GM23338 (cell line): Measurements from ENCODE around the gene SERPINA1. TPM values are rescaled to one million over a fixed set of nuclear protein-coding genes. Genes with fewer than 3 reads are reported as not detected.

Experiments used
- ATAC-seq: fragments of 200-7000 bp; cut with Tn5 transposase; 3 replicates; pipeline ENCODE4 v1.9.1; 2020
- DNase-seq: peaks from one replicate; pipeline ENCODE4 v3.0.0-alpha.2; 2015; ENCODE audit warnings: low spot score
- H2AFZ ChIP-seq: fragments of 200-600 bp; sonication (generic); 2 replicates; pipeline ENCODE4 v1.8.0; 2016; ENCODE audit warnings: antibody characterized with exemption, mild to moderate bottlenecking, moderate library complexity
- H3F3A ChIP-seq: fragments of 200-600 bp; sonication (generic); replicated peaks from 2 replicates; pipeline ENCODE4 v1.8.0; 2017; ENCODE audit warnings: antibody characterized with exemption, mixed run types, low read depth
- H3K27ac ChIP-seq: fragments of 200-600 bp; sonication (generic); 2 replicates; pipeline ENCODE4 v1.6.1; 2016; ENCODE audit warnings: low read depth
- H3K27me3 ChIP-seq: fragments of 200-600 bp; sonication (generic); 2 replicates; pipeline ENCODE4 v1.8.0; 2016; ENCODE audit warnings: mild to moderate bottlenecking, mixed run types, moderate library complexity; ENCODE audit not compliant: insufficient read depth
- H3K36me3 ChIP-seq: fragments of 200-600 bp; sonication (generic); 2 replicates; pipeline ENCODE4 v1.8.0; 2016; ENCODE audit warnings: mild to moderate bottlenecking; ENCODE audit not compliant: insufficient read depth
- H3K4me1 ChIP-seq: fragments of 200-600 bp; sonication (generic); 2 replicates; pipeline ENCODE4 v1.8.0; 2016; ENCODE audit warnings: mild to moderate bottlenecking, moderate library complexity; ENCODE audit not compliant: insufficient read depth
- H3K4me2 ChIP-seq: fragments of 200-600 bp; sonication (generic); 2 replicates; pipeline ENCODE4 v1.7.1; 2017; ENCODE audit warnings: mixed run types
- H3K4me3 ChIP-seq: fragments of 200-600 bp; sonication (generic); 2 replicates; pipeline ENCODE4 v1.6.1; 2016; ENCODE audit warnings: mixed run types
- H3K79me2 ChIP-seq: fragments of 200-600 bp; sonication (generic); replicated peaks from 2 replicates; pipeline ENCODE4 v1.8.0; 2017; ENCODE audit warnings: mild to moderate bottlenecking; ENCODE audit not compliant: insufficient read depth
- H3K9me2 ChIP-seq: fragments of 200-600 bp; sonication (generic); 2 replicates; pipeline ENCODE4 v1.8.0; 2017; ENCODE audit not compliant: insufficient read depth
- H4K20me1 ChIP-seq: fragments of 200-600 bp; sonication (generic); replicated peaks from 2 replicates; pipeline ENCODE4 v1.8.0; 2017; ENCODE audit warnings: mild to moderate bottlenecking; ENCODE audit not compliant: insufficient read depth
- H3K27ac Mint-ChIP-seq: 2 replicates; pipeline ENCODE4 v1.8.0; 2020; ENCODE audit warnings: inconsistent platforms, mild to moderate bottlenecking, moderate library complexity, mixed read lengths
- H3K27me3 Mint-ChIP-seq: 3 replicates; pipeline ENCODE4 v1.8.0; 2022; ENCODE audit warnings: low read depth, mild to moderate bottlenecking, moderate library complexity, mixed read lengths, inconsistent platforms; ENCODE audit not compliant: insufficient read depth, poor library complexity
- H3K36me3 Mint-ChIP-seq: 3 replicates; pipeline ENCODE4 v1.8.0; 2021; ENCODE audit warnings: low read depth, mild to moderate bottlenecking, inconsistent platforms, moderate library complexity, mixed read lengths
- H3K4me1 Mint-ChIP-seq: 3 replicates; pipeline ENCODE4 v1.8.0; 2020; ENCODE audit warnings: mild to moderate bottlenecking, inconsistent platforms, mixed read lengths
- H3K4me3 Mint-ChIP-seq: 3 replicates; pipeline ENCODE4 v1.8.0; 2021; ENCODE audit warnings: moderate library complexity, mild to moderate bottlenecking, inconsistent platforms, mixed read lengths
- H3K9me3 Mint-ChIP-seq: 3 replicates; pipeline ENCODE4 v1.8.0; 2020; ENCODE audit warnings: moderate library complexity, mild to moderate bottlenecking, inconsistent platforms, mixed read lengths
- CREB1 ChIP-seq: fragments of 250-450 bp; sonication (Bioruptor Pico); IDR thresholded peaks from 2 replicates; pipeline ENCODE4 v1.5.0; 2020; ENCODE audit warnings: low read depth, mild to moderate bottlenecking, moderate library complexity
- EZH2 ChIP-seq: fragments of 200-600 bp; sonication (generic); IDR thresholded peaks from one replicate; pipeline ENCODE4 v1.8.0; 2017; ENCODE audit warnings: antibody characterized with exemption, mild to moderate bottlenecking, low read depth; ENCODE audit not compliant: unreplicated experiment
- EZH2phosphoT487 ChIP-seq: fragments of 200-600 bp; sonication (generic); IDR thresholded peaks from one replicate; pipeline ENCODE4 v1.8.1; 2018; ENCODE audit warnings: antibody characterized with exemption; ENCODE audit not compliant: unreplicated experiment
- JUNB ChIP-seq: IDR thresholded peaks from one replicate; pipeline ENCODE4 v1.6.1; 2016; ENCODE audit warnings: antibody characterized with exemption; ENCODE audit not compliant: unreplicated experiment
- NANOG ChIP-seq: IDR thresholded peaks from 2 replicates; pipeline ENCODE4 v1.6.1; 2016; ENCODE audit warnings: antibody characterized with exemption, borderline replicate concordance
- POLR2AphosphoS5 ChIP-seq: IDR thresholded peaks from 2 replicates; pipeline ENCODE4 v1.6.1; 2016; ENCODE audit warnings: antibody characterized with exemption, low read depth
- ZNF114 ChIP-seq: fragments of 250-450 bp; sonication (Bioruptor Pico); IDR thresholded peaks from 2 replicates; pipeline ENCODE4 v1.5.0; 2020; ENCODE audit warnings: mild to moderate bottlenecking, moderate library complexity
- ZNF331 ChIP-seq: fragments of 250-450 bp; sonication (Bioruptor Pico); IDR thresholded peaks from 2 replicates; pipeline ENCODE4 v1.5.0; 2020; ENCODE audit warnings: low read depth, mild to moderate bottlenecking, moderate library complexity
- polyA plus RNA-seq: library from polyadenylated mRNA; unstranded; fragments of >200 nt; fragmentation: Nextera tagmentation; extraction: Ambion mirVana; gene quantifications from 2 replicates; pipeline ENCODE4 v1.2.1, GENCODE V29; 2016
- total RNA-seq: library from RNA; depleted of rRNA; stranded (reverse); fragments of >200 nt; shearing (Covaris generic); gene quantifications from 2 replicates; pipeline ENCODE4 v1.2.3, GENCODE V29; 2014
- TF ChIP-seq, protein P1 (sequence below): IDR thresholded peaks from one replicate; pipeline ENCODE4 v1.6.1; 2018; ENCODE audit warnings: antibody characterized with exemption; ENCODE audit not compliant: unreplicated experiment
- TF ChIP-seq, protein P2 (sequence below): fragments of 250-450 bp; sonication (Bioruptor Pico); IDR thresholded peaks from 2 replicates; pipeline ENCODE4 v1.5.0; 2020; ENCODE audit warnings: mild to moderate bottlenecking, moderate library complexity
- TF ChIP-seq, protein P3 (sequence below), 2 experiments: fragments of 200-600 bp in 1 of 2; sonication (generic) in 1 of 2; conservative IDR thresholded peaks; 2 replicates each; pipeline versions ENCODE4 v1.5.1 to v1.6.1; 2016 to 2017; ENCODE audit warnings: antibody characterized with exemption in 2 of 2, low read depth in 2 of 2, mild to moderate bottlenecking in 2 of 2, moderate library complexity in 1 of 2
- TF ChIP-seq, protein P4 (sequence below): IDR thresholded peaks from 2 replicates; pipeline ENCODE4 v1.6.1; 2016; ENCODE audit warnings: antibody characterized with exemption

SERPINA1 gene
- total and polyA plus RNA-seq, 2 experiments from 2014 or later: not detected

DNA sequence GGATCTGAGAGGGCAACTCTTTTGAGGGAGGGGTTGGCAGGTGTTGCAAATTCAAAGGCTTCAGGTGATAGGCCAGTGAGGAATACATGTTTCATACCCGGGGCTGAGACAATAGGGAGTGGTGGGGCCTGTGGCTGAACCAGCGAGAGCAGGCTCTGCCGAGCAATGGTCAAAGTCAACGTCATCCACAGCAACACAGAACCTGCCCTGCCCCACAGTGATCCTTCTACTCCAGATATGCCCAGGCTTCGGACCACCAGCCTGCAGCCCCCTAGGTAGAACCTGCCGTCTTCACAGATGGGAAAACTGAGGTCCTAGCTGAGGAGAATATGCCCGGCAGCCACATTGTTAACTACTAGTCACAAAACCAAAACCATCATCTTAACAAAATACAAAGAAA, 4.1 kb downstream of the SERPINA1 start:
- peaks cover 7% of the 10 kb centered on the region; the same call in 1 of the 2 replicates for H3K4me1 ChIP-seq
- no peaks in the 10 kb centered on the region for H3K79me2 ChIP-seq
- H3F3A ChIP-seq: no peaks in the 10 kb centered on the region
- no peaks in the 10 kb centered on the region for H3K27me3 ChIP-seq
- H3K4me2 ChIP-seq: no peak overlapping the region
- H3K36me3 Mint-ChIP-seq: no peaks in the 10 kb centered on the region
- H3K27ac Mint-ChIP-seq: no peak overlapping the region
- peaks cover 17% of the 10 kb centered on the region for H3K4me1 Mint-ChIP-seq
- H3K27me3 Mint-ChIP-seq: peaks cover 7% of the 10 kb centered on the region
- no peaks in the 10 kb centered on the region for H3K36me3 ChIP-seq
- TF ChIP-seq JUNB (no peak), NANOG (no peak), CREB1 (no peak), EZH2 (no peak), ZNF331 (no peak), POLR2AphosphoS5 (no peak), EZH2phosphoT487 (no peak), ZNF114 (no peak)
- TF ChIP-seq, protein P1, sequence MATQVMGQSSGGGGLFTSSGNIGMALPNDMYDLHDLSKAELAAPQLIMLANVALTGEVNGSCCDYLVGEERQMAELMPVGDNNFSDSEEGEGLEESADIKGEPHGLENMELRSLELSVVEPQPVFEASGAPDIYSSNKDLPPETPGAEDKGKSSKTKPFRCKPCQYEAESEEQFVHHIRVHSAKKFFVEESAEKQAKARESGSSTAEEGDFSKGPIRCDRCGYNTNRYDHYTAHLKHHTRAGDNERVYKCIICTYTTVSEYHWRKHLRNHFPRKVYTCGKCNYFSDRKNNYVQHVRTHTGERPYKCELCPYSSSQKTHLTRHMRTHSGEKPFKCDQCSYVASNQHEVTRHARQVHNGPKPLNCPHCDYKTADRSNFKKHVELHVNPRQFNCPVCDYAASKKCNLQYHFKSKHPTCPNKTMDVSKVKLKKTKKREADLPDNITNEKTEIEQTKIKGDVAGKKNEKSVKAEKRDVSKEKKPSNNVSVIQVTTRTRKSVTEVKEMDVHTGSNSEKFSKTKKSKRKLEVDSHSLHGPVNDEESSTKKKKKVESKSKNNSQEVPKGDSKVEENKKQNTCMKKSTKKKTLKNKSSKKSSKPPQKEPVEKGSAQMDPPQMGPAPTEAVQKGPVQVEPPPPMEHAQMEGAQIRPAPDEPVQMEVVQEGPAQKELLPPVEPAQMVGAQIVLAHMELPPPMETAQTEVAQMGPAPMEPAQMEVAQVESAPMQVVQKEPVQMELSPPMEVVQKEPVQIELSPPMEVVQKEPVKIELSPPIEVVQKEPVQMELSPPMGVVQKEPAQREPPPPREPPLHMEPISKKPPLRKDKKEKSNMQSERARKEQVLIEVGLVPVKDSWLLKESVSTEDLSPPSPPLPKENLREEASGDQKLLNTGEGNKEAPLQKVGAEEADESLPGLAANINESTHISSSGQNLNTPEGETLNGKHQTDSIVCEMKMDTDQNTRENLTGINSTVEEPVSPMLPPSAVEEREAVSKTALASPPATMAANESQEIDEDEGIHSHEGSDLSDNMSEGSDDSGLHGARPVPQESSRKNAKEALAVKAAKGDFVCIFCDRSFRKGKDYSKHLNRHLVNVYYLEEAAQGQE: no peak
- TF ChIP-seq, protein P2, sequence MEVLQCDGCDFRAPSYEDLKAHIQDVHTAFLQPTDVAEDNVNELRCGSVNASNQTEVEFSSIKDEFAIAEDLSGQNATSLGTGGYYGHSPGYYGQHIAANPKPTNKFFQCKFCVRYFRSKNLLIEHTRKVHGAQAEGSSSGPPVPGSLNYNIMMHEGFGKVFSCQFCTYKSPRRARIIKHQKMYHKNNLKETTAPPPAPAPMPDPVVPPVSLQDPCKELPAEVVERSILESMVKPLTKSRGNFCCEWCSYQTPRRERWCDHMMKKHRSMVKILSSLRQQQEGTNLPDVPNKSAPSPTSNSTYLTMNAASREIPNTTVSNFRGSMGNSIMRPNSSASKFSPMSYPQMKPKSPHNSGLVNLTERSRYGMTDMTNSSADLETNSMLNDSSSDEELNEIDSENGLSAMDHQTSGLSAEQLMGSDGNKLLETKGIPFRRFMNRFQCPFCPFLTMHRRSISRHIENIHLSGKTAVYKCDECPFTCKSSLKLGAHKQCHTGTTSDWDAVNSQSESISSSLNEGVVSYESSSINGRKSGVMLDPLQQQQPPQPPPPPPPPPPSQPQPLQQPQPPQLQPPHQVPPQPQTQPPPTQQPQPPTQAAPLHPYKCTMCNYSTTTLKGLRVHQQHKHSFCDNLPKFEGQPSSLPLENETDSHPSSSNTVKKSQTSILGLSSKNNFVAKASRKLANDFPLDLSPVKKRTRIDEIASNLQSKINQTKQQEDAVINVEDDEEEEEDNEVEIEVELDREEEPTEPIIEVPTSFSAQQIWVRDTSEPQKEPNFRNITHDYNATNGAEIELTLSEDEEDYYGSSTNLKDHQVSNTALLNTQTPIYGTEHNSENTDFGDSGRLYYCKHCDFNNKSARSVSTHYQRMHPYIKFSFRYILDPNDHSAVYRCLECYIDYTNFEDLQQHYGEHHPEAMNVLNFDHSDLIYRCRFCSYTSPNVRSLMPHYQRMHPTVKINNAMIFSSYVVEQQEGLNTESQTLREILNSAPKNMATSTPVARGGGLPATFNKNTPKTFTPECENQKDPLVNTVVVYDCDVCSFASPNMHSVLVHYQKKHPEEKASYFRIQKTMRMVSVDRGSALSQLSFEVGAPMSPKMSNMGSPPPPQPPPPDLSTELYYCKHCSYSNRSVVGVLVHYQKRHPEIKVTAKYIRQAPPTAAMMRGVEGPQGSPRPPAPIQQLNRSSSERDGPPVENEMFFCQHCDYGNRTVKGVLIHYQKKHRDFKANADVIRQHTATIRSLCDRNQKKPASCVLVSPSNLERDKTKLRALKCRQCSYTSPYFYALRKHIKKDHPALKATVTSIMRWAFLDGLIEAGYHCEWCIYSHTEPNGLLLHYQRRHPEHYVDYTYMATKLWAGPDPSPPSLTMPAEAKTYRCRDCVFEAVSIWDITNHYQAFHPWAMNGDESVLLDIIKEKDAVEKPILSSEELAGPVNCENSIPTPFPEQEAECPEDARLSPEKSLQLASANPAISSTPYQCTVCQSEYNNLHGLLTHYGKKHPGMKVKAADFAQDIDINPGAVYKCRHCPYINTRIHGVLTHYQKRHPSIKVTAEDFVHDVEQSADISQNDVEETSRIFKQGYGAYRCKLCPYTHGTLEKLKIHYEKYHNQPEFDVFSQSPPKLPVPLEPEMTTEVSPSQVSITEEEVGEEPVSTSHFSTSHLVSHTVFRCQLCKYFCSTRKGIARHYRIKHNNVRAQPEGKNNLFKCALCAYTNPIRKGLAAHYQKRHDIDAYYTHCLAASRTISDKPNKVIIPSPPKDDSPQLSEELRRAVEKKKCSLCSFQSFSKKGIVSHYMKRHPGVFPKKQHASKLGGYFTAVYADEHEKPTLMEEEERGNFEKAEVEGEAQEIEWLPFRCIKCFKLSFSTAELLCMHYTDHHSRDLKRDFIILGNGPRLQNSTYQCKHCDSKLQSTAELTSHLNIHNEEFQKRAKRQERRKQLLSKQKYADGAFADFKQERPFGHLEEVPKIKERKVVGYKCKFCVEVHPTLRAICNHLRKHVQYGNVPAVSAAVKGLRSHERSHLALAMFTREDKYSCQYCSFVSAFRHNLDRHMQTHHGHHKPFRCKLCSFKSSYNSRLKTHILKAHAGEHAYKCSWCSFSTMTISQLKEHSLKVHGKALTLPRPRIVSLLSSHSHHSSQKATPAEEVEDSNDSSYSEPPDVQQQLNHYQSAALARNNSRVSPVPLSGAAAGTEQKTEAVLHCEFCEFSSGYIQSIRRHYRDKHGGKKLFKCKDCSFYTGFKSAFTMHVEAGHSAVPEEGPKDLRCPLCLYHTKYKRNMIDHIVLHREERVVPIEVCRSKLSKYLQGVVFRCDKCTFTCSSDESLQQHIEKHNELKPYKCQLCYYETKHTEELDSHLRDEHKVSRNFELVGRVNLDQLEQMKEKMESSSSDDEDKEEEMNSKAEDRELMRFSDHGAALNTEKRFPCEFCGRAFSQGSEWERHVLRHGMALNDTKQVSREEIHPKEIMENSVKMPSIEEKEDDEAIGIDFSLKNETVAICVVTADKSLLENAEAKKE (CRISPR knock-in tag): no peak
- TF ChIP-seq, protein P3, sequence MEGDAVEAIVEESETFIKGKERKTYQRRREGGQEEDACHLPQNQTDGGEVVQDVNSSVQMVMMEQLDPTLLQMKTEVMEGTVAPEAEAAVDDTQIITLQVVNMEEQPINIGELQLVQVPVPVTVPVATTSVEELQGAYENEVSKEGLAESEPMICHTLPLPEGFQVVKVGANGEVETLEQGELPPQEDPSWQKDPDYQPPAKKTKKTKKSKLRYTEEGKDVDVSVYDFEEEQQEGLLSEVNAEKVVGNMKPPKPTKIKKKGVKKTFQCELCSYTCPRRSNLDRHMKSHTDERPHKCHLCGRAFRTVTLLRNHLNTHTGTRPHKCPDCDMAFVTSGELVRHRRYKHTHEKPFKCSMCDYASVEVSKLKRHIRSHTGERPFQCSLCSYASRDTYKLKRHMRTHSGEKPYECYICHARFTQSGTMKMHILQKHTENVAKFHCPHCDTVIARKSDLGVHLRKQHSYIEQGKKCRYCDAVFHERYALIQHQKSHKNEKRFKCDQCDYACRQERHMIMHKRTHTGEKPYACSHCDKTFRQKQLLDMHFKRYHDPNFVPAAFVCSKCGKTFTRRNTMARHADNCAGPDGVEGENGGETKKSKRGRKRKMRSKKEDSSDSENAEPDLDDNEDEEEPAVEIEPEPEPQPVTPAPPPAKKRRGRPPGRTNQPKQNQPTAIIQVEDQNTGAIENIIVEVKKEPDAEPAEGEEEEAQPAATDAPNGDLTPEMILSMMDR (conservative IDR thresholded peaks at IDR 0.05; ENCODE audit: low read depth in 2 of 2): no peak
- TF ChIP-seq, protein P4, sequence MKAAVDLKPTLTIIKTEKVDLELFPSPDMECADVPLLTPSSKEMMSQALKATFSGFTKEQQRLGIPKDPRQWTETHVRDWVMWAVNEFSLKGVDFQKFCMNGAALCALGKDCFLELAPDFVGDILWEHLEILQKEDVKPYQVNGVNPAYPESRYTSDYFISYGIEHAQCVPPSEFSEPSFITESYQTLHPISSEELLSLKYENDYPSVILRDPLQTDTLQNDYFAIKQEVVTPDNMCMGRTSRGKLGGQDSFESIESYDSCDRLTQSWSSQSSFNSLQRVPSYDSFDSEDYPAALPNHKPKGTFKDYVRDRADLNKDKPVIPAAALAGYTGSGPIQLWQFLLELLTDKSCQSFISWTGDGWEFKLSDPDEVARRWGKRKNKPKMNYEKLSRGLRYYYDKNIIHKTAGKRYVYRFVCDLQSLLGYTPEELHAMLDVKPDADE: no peak
- H4K20me1 ChIP-seq: no peaks in the 10 kb centered on the region
- no peak for ATAC-seq
- H3K4me3 Mint-ChIP-seq: no peak overlapping the region
- H3K9me3 Mint-ChIP-seq: no peaks in the 10 kb centered on the region
- no peak overlapping the region for H2AFZ ChIP-seq
- no peak overlapping the region for H3K4me3 ChIP-seq
- H3K27ac ChIP-seq: no peak overlapping the region
- H3K9me2 ChIP-seq: peaks cover 5% of the 10 kb centered on the region; the same call in 1 of the 2 replicates
- no peak for DNase-seq
